NCI-H2029 treated with DMSO at 0.1 percent for 48 hours (cell line): ENCODE data around the gene DET1.
A peak's percentile ranks its signal among the peaks of the same experiment; 100 is the strongest.
"Not testable (repeated sequence)": the region's sequence is repeated elsewhere in the genome, so short reads cannot be mapped to it uniquely, and the experiment has no call there.

ENCODE experiments used
- DNase-seq: peaks from one replicate; lab custom pipeline; 2025; lab: John Stamatoyannopoulos, UW

Gene DET1

GRCh38 chr15:88546248-88547129, at the start of gene DET1:
Gene DET1 (minus strand): TSS chr15:88546681. CDS start chr15:88531705, 14,976 bp downstream.
- DNase-seq = peak; percentile 65

GRCh38 chr15:88591384-88591783, 44.9 kb upstream of the DET1 start:
- DNase-seq = no peak

- no peak for DNase-seq
Measured at GRCh38 chr15:88590759-88591158, 44.3 kb upstream of the DET1 start.

- DNase-seq = no peak
Measured at GRCh38 chr15:88586401-88587162, 40.1 kb upstream of the DET1 start.

- no peak for DNase-seq
Measured at GRCh38 chr15:88580532-88580931, 34.1 kb upstream of the DET1 start.

- DNase-seq = no peak
Measured at GRCh38 chr15:88579322-88579721, 32.8 kb upstream of the DET1 start.

- no peak for DNase-seq
Measured at GRCh38 chr15:88574655-88575054, 28.2 kb upstream of the DET1 start.

- no peak for DNase-seq
Measured at GRCh38 chr15:88574077-88574476, 27.6 kb upstream of the DET1 start.

- DNase-seq = no peak
Measured at GRCh38 chr15:88571852-88572259, 25.4 kb upstream of the DET1 start.

GRCh38 chr15:88571153-88571851, 24.8 kb upstream of the DET1 start:
- DNase-seq = no peak

- no peak for DNase-seq
Measured at GRCh38 chr15:88568589-88568988, 22.1 kb upstream of the DET1 start.

- no peak for DNase-seq
Measured at GRCh38 chr15:88564741-88565140, 18.3 kb upstream of the DET1 start.

GRCh38 chr15:88563638-88564037, 17.2 kb upstream of the DET1 start:
- no peak for DNase-seq

- DNase-seq = not testable (repeated sequence)
Measured at GRCh38 chr15:88559565-88559964, 13.1 kb upstream of the DET1 start.

- not testable (repeated sequence) for DNase-seq
Measured at GRCh38 chr15:88558026-88558425, 11.5 kb upstream of the DET1 start.

- not testable (repeated sequence) for DNase-seq
Measured at GRCh38 chr15:88548009-88548408, 1.5 kb upstream of the DET1 start.

- DNase-seq = not testable (repeated sequence)
Measured at GRCh38 chr15:88545578-88546247, 768 bp downstream of the DET1 start.

GRCh38 chr15:88543065-88543776, 3.3 kb downstream of the DET1 start:
- DNase-seq = no peak

GRCh38 chr15:88542342-88542733, 4.1 kb downstream of the DET1 start:
- DNase-seq = no peak

GRCh38 chr15:88541709-88542341, 4.7 kb downstream of the DET1 start:
- DNase-seq = no peak

- DNase-seq = not testable (repeated sequence)
Measured at GRCh38 chr15:88541111-88541510, 5.4 kb downstream of the DET1 start.
